Ramos (cell line): ENCODE measurements around the gene ZNF17.

ENCODE experiments used
- in situ Hi-C: fragments of 300-500 bp; cut with MboI; formaldehyde crosslinking; loops from one replicate; pipeline ENCODE4 v1.14.3; 2022; ENCODE audit warnings: low sequenced_read_pairs; ENCODE audit not compliant: unreplicated experiment

The ZNF17 gene

GRCh38 chr19:57421037-57421436 lies 10.1 kb downstream of the ZNF17 start:
- in situ Hi-C loops: no loop called here

- in situ Hi-C loops: no loop called here
These were observed 23.6 kb downstream of the ZNF17 start for GRCh38 chr19:57434386-57435061.

GRCh38 chr19:57435062-57435978 lies 24.4 kb downstream of the ZNF17 start, which contains the start of gene ZNF749:
Gene ZNF749, plus strand, starts transcription at chr19:57435325. Its CDS starts 254 bp downstream, at chr19:57435579.
- in situ Hi-C loops: no loop called here

GRCh38 chr19:57436417-57436816 lies 25.5 kb downstream of the ZNF17 start:
- in situ Hi-C loops: no loop called here

GRCh38 chr19:57437931-57438330 lies 27.0 kb downstream of the ZNF17 start:
- in situ Hi-C loops: no loop called here

GRCh38 chr19:57438925-57439324 lies 28.0 kb downstream of the ZNF17 start:
- in situ Hi-C loops: no loop called here

GRCh38 chr19:57441979-57442752 lies 31.2 kb downstream of the ZNF17 start:
- in situ Hi-C loops: no loop called here

GRCh38 chr19:57443121-57443696 lies 32.2 kb downstream of the ZNF17 start:
- in situ Hi-C loops: no loop called here

- in situ Hi-C loops: no loop called here
These were observed 41.3 kb downstream of the ZNF17 start for GRCh38 chr19:57452307-57452706.

- in situ Hi-C loops: no loop called here
These were observed 54.9 kb downstream of the ZNF17 start for GRCh38 chr19:57465680-57466381.

- in situ Hi-C loops: no loop called here
These were observed 55.5 kb downstream of the ZNF17 start for GRCh38 chr19:57466489-57466888.
